HG03045 (cell line): Measurements from ENCODE around the gene INPP5A.
"Not testable (repeated sequence)": the region's sequence is repeated elsewhere in the genome, so short reads cannot be mapped to it uniquely, and the experiment has no call there.

Experiments
- ATAC-seq: cut with Tn5 transposase; IDR thresholded peaks from one replicate; pipeline ENCODE4 v1.9.1; 2021; ENCODE audit warnings: mild to moderate bottlenecking, moderate library complexity; ENCODE audit not compliant: unreplicated experiment

The INPP5A gene

DNA sequence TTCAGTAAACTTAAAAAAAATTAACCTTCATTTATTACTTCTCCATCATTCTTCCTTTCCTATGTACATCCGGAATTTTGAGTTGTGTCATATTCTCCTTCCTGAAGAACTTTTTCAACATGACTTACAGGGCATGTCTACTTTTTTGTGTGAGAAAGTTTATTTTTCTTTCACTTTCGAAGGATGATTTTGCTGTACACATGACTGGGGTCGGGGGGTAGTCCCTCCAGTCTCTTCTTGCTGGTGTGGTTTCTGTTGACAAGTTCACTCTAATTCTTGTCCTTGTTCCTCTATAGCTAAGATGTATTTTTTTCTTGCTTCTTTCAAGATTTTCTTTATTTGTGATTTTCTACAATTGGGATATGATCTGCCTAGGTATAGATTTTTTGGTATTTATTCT lies 55.8 kb downstream of the INPP5A start:
- peak; percentile 64 for ATAC-seq

DNA sequence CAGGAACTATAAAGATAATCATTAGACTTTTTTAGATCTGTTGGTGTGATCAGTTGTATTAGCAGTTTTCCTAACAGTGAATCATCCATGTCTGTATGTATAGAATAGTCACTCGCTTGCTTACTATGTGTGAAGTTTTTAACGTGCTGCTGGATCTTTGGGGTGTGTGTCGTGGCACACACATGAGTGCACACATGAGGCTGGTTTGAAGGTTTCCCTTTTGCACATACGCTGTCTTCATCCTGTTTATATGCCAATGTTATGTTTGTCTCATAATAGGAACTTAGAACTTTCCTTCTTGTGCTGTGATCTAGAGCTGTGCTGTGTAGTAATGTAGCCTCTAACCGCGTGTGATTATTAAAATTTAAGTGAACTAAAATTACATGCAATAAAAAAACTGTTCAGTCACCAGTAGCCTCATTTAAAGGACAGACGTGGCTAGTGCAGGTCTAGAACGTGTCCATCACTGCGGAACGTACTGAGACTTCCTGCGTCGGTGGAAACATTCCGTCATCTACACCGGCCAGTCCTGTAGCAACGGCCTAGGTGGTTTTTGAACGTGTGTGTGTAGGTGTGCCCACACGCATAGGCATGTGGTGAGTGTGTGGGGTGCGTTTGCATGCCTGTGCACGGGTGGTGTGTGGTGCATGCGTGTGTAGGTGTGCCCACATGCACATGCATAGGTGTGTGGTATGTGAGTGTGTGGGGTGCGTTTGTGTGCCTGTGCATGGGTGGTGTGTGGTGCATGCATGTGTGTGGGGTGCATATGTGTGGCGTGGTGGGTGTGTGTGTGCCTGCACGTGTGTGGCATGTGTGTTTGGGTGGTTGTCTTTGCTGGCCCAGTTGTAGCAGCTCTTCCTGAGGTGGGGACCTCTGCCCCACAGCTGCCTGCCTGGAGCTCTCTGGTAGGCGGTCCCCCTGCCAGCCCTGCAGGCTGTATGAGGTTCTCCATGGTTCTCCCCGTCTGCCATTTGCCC lies 56.6 kb downstream of the INPP5A start:
- no peak for ATAC-seq

DNA sequence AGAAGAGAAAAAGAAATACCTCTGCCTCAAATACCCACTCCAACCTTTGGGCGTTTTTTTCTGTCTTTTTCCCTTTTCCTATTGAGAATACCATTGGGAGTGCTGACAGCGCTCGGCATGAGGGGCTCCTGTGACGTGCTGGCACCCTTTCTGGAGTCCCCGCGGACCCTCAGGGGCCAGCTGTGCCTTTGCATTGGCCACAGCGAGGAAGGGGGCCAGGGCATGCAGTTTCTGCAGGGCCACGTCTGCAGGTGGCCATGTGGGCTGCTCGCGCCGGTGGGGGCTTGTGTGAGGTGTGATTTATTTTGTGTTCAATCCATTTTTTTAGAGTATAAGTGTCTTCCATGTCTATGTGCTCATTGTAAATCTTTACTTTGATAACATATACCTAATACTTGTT lies 57.4 kb downstream of the INPP5A start:
- ATAC-seq, result no peak

DNA sequence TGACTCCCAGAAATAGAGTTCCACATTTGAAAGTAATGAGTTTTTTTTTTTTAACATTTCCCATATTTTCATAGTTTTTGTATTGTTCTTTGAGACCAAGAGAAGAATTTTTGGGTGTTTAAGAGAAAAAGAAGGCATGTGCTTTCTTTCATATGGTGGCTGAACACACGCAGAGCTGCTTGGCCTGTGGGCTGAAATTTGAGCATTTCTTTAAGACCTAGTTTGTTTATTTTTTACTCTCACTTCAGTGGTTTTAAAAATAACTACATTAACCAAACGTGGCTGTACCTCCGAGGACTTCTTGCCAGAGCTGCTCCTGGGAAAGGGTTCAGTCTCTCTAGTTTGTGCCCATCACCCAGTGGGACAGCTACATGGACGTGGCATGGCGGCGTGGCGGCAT lies 58.3 kb downstream of the INPP5A start:
- no peak for ATAC-seq

DNA sequence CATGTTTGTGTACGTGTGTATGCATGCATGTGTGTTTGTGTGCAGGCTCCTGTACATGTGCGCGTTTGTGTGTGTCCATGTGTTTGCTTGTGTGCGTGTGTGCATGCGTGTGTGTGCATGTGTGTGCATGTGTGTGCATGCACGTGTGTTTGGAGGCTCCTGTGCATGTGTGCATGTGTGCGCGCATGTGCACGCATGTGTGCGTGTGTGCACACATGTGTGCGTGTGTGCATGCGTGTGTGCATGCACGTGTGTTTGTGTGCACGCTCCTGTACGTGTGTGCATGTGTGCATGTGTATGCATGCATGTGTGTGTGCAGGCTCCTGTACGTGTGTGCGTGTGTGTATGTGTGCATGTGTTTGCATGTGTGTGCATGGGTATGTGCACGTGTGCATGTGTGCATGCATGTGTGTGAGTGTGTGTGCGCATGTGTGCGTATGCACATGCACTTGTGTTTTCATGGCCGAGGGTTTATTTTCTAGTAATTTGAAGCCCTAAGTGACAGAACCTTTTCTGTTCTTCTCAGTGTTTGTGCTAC lies 59.2 kb downstream of the INPP5A start:
- no peak for ATAC-seq

DNA sequence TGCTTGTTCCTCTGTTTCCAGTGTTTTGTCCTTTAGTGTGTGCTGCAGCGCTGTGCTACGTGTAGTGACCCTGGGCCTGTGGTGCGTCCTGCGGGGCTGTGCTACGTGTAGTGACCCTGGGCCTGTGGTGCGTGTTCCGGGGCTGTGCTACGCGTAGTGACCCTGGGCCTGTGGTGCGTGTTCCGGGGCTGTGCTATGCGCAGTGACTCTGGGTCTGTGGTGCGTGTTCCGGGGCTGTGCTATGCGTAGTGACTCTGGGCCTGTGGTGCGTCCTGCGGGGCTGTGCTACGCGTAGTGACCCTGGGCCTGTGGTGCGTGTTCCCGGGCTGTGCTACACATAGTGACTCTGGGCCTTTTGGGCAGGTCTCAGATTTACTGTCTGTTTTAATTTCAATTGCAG lies 60.1 kb downstream of the INPP5A start:
- ATAC-seq, result no peak

DNA sequence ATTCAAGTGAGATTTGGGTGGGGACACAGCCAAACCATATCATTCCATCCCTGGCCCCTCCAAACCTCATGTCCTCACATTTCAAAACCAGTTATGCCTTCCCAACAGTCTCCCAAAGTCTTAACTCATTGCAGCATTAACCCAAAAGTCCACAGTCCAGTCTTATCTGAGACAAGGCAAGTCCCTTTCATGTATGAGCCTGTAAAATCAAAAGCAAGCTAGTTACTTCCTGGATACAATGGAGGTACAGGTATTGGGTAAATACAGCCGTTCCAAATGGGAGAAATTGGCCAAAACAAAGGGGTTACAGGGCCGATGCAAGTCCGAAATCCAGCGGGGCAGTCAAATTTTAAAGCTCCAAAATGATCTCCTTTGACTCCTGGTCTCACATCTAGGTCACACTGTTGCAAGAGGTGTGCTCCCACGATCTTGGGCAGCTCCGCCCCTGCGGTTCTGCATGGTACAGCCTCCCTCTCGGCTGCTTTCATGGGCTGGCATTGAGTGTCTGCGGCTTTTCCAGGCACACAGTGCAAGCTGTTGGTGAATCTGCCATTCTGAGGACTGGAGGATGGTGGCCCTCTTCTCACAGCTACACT lies 61.5 kb downstream of the INPP5A start:
- not testable (repeated sequence) for ATAC-seq

DNA sequence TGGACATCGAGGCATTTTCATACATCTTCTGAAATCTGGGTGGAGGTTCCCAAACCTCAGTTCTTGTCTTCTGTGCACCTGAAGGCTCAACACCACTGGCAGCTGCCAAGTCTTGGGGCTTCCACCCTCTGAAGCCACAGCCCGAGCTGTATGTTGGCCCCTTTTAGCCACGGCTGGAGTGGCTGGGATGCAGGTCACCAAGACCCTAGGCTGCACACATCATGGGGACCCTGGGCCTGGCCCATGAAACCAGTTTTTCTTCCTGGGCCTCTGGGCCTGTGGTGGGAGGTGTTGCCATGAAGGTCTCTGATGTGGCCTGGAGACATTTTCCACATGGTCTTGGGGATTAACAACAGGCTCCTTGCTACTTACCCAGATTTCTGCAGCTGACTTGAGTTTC lies 62.1 kb downstream of the INPP5A start:
- ATAC-seq, result no peak

DNA sequence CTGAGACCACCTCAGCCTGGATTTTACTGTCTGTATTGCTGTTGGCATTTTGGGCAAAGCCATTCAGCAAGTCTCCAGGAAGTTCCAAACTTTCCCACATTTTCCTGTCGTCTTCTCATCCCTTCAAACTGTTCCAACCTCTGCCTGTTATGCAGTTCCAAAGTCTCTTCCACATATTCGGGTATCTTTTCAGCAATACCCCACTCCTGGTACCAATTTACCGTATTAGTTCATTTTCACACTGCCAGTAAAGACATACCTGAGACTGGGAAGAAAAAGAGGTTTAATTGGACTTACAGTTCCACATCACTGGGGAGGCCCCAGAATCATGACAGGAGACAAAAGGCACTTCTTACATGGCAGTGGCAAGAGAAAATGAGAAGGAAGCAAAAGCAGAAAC lies 62.8 kb downstream of the INPP5A start:
- ATAC-seq, result no peak

DNA sequence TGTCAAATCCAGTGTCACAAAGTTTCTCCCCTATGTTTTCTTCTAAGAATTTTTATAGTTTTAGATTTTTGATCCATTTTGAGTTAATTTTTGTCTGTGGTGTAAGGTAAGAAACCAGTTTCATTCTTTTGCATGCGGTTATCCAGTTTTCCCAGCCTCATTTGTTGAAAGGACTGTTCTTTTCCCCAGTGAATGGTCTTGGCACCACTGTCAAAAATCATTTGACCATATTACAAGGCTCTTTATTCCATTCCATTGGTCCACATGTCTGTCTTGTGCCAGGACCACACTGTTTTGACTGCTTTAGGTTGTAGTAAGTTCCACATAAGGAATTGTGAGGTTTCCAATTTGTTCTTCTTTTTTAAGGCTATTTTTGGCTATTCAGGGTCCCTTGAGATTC lies 64.0 kb downstream of the INPP5A start:
- ATAC-seq, result no peak

DNA sequence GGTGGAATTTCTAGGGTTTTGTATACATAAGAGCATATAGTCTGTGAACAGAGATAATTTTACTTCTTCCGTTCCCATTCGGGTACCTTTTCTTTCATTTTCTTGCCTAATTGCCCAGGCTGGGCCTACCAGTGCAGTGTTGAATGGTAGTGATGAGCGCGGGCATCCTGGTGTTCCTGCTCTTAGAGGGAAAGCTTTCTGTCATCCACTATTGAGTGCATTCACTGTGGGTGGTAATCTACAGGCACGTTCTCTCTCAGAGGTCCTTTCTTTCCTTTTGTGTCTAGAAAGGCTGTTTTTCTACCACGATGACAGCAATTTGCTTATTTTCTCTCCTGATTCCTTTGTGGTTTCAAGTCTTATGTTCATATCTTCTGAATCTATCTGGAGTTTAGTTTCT lies 65.0 kb downstream of the INPP5A start:
- ATAC-seq, result no peak

DNA sequence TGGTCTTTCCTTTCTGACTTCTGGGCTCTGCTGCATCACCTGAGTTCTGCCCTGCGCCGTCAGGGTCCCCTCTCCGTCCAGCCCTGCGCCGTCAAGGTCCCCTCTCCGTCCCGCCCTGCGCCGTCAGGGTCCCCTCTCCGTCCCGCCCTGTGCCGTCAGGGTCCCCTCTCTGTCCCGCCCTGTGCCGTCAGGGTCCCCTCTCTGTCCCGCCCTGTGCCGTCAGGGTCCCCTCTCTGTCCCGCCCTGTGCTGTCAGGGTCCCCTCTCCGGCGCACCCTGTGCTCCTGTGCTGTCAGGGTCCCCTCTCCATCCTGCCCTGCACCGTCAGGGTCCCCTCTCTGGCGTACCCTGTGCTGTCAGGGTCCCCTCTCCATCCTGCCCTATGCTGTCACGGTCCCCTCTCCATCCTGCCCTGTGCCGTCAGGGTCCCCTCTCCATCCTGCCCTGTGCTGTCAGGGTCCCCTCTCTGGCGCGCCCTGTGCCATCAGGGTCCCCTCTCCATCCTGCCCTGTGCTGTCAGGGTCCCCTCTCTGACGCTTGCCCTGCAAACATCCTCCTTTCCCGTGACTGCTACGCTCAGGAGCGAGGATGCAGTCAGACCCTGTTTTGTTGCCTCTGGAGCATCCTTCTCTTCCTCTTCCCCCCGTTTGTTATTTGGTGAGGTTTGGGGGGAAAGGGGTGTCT lies 66.4 kb downstream of the INPP5A start:
- no peak for ATAC-seq

DNA sequence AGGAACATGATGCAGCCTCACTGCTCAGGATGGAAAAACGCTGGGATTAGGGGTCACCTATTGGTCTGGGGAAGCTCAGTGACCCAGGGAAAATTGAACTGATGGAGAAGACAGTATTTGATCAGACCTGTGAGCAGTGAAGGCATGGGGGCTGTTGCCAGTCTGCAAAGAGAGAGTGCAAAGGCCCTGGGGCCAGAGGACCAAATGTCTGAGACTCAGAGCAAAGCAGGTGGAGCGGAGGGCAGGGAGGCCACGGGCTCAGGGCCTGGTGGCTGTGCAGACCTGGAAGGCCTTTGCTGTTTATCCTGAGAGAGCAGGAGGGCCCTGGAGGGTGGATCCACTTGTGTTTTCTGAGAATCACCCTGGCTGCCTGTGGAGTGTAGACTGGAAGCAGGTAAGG lies 67.1 kb downstream of the INPP5A start:
- no peak for ATAC-seq

DNA sequence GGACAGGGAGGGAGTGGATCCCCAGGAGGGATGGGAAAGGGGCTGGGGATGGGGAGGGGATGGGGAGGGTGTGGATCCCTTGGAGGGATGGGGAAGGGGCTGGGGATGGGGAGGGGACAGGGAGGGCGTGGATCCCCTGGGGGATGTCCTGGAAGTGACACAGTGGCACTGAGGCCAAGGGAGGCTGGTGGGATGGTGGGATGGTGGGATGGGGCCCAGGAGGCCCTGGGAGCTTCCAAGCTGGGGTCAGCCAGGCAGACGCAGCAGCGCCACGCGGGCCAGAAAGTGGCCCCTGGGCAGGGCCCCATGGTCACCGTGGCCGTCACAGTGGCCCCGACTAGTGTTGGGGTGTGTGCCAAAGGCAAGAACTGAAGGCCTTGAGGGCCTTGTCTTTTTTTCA lies 67.8 kb downstream of the INPP5A start:
- no peak for ATAC-seq

DNA sequence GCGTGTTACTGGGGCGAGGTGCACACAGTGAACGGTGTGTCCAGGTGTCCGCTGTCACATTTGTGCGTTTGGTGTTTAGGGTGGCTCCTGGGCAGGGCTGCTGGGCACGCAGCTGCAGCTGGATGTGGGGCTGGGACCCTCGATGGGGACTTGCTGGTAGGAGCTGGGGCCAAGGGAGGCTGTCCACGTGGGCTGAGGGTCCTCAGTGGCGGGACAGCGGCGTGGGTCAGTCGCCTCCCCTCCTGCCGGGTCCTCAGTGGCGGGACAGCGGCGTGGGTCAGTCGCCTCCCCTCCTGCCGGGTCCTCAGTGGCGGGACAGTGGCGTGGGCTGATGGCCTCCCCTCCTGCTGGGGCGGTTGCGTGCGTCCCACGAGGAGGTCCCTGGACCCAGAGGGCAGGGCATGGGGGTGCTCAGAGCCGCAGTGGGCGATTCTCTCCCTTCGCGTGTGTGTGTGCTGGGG lies 68.5 kb downstream of the INPP5A start:
- no peak for ATAC-seq

DNA sequence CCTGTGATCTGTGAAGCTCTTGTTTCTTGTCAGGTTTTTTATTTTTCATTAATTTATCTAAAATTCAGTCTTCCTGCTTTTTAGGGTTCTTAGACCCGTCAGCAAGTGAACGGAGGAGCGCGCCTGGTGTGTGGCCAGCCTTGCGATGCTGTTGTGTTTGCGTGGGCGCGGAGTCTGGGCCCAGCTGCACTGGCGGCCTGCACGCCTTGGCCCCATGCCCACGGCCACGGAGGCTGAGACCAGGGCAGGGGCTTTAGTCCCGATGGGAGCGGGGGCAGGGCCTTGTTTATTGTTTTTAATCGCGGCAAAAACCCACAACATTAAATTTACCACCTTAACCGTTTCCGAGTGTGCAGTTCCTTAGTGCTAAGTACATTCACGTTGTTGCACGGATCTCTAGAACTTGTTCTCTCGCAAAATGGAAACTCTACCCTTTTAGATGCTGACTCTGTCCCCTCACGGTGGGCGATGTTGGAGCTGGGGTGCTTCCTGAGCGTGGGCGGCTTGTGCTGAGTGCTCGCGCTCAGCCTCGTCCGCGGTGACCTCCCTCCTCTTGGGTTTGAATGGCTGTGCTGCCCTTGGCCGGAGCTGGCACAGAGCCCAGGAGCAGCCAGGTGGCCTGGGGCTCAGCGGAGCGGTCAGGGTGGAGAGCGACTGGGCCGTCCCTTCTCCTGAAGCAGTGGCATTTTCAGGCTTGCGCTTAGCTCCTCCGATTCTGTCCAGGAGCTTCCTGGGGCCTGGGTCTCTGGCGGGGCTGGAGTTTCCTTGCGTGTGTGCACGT lies 69.1 kb downstream of the INPP5A start:
- ATAC-seq, result no peak

DNA sequence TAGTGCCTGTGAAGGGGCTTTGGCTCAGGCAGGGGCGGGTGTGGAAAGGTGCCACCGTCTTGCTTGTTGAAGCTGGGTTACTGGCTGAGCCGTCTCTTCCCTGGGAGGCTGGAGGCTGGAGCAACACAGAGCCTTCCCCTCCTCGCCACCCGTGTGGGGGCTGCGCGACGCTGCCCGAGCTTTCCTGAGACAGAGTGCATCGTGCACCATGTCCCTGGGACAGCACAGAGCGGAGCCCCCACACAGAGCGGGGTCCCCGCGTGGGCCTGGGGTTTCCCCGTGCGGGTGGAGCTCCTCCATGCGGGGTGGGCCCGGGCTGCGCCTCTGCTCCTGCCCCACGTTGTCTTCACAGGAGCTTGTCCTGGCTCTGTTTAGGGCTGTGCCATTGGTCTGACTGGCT lies 69.9 kb downstream of the INPP5A start:
- no peak for ATAC-seq

DNA sequence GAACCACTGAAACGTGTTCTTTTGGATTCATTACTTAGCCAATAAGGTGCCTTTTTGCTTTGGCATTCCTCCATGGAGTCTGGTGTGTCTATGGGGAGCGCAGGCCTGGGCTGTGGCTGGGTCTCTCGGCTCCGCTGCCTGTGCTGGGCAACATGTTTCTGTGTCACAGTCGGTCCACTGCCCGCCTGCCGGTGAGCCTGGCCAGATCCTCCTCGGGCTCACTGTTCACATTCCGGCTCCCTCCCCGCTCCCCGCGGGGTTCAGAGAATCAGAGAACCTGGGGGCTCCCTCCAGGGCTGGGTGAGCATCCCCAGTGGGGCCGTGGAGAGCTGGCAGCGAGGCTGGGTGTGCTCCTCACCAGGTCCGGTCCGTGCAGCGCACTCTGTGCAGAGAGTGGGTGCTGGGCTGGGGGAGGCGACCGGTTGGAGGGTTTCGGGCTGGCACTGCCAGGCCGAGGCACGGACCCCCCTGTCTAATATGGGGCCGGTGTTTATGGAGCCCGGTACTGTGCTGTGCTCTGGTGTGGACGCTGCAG lies 70.4 kb downstream of the INPP5A start:
- no peak for ATAC-seq

DNA sequence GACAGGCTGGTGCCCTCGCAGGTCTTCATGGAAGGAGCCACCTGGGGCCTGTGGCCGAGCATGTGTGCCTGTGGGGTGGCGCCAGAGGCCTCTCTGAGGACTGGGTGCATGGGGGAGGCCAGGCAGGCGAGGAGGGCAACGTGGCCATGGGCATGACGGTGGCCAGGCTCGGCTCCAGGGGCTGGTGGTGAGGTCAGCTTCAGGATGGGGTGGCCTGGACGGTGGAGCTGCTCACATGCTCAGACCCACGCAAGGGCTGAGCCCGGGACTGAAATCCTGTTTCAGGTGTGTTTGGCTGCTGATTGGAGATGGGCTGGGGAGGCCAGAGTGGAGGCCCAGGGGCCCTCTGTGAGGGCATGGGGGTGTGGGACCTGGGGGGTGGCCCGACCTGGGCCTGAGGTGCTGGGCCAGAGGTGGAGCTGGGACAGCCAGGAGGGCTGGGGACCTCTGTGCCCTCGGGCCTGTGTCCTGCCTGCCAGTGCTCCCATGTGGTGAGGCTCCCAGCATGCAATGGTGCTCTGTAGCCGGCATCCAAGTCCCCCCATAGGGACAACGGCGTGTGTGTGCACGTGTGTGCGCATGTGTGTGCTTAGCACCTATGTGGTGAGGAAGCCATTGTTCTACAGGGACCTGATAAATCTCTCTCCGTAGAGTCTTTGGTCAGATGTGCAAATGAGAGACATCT lies 71.1 kb downstream of the INPP5A start:
- ATAC-seq, result no peak

DNA sequence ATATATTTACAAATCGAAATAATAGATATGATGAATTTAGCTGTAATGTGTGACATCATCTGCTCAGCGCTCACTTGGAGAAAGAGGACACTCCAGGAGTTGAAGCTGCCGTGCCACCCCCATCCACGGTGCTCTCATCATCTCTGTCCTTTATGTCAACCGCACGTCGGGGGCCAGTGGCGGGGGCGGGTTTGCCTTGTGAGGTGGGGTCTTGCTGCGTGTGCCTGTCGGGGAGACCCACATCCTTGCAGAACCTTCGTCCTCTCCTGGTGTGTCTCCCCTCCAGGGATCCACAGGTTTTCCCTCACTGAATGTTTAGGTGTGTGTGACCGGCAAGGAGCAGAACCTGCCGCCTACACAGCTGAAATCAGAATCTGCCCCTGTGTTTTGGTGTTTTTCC lies 71.6 kb downstream of the INPP5A start:
- no peak for ATAC-seq
